ENCODE data around the gene SUSD1. TPM values are rescaled to one million over a fixed set of nuclear protein-coding genes. Genes with fewer than 3 reads are reported as not detected.

Gene SUSD1
- total and polyA plus RNA-seq, 12 donors = 1.5 to 14.7 (median 4.3) TPM

DNA sequence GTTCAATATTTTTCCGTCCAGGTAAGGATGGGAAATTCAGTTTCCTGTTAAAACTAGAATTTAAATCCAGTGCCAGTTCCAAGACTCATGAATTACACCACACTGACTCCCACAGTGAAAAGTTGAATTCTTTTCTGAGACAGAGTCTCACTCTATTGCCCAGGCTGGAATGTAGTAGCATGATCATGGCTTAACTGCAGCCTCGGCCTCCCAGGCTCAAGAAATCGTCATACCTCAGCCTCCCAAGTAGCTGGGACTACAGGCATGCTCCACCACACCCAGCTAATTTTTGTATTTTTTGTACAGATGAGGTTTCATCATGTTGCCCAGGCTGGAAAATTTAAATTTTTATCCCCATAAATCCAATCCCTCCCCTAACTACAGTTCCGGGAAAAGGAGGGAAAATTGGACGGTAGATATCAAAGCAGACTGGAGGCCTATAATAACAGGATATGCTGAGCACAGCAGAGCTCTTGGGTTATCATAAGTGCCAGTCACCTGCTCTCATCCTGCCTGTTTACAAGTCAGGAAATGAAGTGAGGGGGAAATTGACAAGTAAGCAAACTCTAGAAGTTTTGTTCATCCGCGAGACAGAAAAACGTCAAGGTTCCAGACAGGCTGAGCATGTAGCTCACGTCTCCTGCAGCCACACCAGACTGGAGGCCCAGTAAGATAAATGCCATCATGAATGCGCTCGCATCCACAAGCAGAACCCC is 172.8 kb downstream of the SUSD1 start:
- Histone ChIP-seq H3K36me3 (no peaks in the 10 kb centered on the region), H3K4me3 (no peak overlapping the region), H3K27me3 (no peaks in the 10 kb centered on the region), H3K9me3 (no peaks in the 10 kb centered on the region), H3K4me1 (peaks cover 0 to 11% (median 0%) of the 10 kb centered on the region in 9 donors), H3K27ac (peak overlapping the region in 1 of 10 donors; percentile 70)
- ATAC-seq (no peak), DNase-seq (no peak)
- intact Hi-C loops (cut with DNase I) = no loop called here
- no peak for TF ChIP-seq CTCF (IDR thresholded peaks at IDR 0.05)
- 80 to 81% methylated on average over 11 of the region's 11 CpGs for WGBS, 2 donors

- Histone ChIP-seq H3K4me1 (peaks cover 0 to 3% (median 0%) of the 10 kb centered on the region in 9 donors), H3K36me3 (no peaks in the 10 kb centered on the region), H3K27ac (no peak overlapping the region), H3K9me3 (no peaks in the 10 kb centered on the region), H3K27me3 (no peaks in the 10 kb centered on the region), H3K4me3 (no peak overlapping the region)
- 85 to 91% methylated on average over 3 of the region's 3 CpGs for WGBS, 2 donors
- ATAC-seq (no peak), DNase-seq (no peak)
- no peak for TF ChIP-seq CTCF (IDR thresholded peaks at IDR 0.05)
- intact Hi-C loops (cut with DNase I) = no loop called here
These were observed 174.4 kb downstream of the SUSD1 start for GRCh38 chr9:112000743-112001142.

DNA sequence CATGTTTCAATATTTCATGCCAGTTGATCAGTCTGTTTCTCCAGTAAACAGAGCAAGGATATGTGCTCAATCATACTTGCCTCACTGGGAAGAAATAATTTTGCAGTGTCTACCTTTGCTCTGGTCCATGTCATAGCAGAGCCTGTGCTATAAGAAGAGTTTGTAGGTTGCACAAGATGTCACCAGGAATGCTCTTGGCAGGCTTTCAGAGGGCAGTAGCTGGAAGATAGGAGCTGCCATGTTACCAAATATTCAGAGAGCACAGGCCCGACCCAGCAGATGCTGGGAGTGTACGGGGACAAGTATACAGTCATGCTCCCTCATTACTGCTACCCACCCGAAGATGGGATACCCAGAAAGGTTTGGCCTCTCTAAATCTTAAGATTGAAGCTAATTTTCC is 175.8 kb downstream of the SUSD1 start:
- Histone ChIP-seq H3K4me3 (no peak overlapping the region), H3K27me3 (no peaks in the 10 kb centered on the region), H3K27ac (no peak overlapping the region), H3K4me1 (no peaks in the 10 kb centered on the region), H3K9me3 (no peaks in the 10 kb centered on the region), H3K36me3 (no peaks in the 10 kb centered on the region)
- DNase-seq (no peak), ATAC-seq (peak in 1 of 8 donors; percentile 74)
- TF ChIP-seq CTCF (IDR thresholded peaks at IDR 0.05) = no peak
- 82 to 83% methylated on average over 3 of the region's 3 CpGs for WGBS, 2 donors
- intact Hi-C loops (cut with DNase I) = no loop called here

DNA sequence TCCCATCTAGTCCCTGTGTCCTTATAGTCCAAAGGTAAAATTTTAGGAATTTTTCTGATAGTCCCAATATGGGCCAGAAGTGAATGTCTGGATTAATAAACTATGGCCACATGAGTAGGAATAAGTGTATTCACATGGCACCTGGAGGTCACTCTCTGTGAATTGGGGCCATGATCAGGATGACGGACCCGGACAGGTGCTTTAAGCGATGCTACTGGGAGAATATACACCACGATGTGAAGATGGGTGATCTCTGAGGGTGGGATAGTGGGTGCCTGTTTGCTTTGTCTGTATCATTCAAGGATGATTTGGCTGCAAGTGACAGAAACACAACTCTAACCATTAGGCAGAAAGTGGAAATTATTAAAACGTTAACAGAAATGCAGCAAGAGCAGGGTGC is 177.3 kb downstream of the SUSD1 start:
- H3K9me3 ChIP-seq = no peaks in the 10 kb centered on the region
- H3K4me1 ChIP-seq = peaks cover 0 to 4% (median 0%) of the 10 kb centered on the region in 9 donors
- H3K27me3 ChIP-seq = no peaks in the 10 kb centered on the region
- no peaks in the 10 kb centered on the region for H3K36me3 ChIP-seq
- WGBS, 2 donors = 89 to 95% methylated on average over 5 of the region's 5 CpGs
- no peak for TF ChIP-seq CTCF (IDR thresholded peaks at IDR 0.05)
- DNase-seq (no peak), ATAC-seq (no peak)
- H3K4me3 ChIP-seq = no peak overlapping the region
- no peak overlapping the region for H3K27ac ChIP-seq
- intact Hi-C loops (cut with DNase I) = no loop called here

Measured in heart right ventricle (tissue), 16 donors.